ENCODE data around the gene TMEM91.
A peak's percentile ranks its signal among the peaks of the same experiment; 100 is the strongest.

The TMEM91 gene

DNA sequence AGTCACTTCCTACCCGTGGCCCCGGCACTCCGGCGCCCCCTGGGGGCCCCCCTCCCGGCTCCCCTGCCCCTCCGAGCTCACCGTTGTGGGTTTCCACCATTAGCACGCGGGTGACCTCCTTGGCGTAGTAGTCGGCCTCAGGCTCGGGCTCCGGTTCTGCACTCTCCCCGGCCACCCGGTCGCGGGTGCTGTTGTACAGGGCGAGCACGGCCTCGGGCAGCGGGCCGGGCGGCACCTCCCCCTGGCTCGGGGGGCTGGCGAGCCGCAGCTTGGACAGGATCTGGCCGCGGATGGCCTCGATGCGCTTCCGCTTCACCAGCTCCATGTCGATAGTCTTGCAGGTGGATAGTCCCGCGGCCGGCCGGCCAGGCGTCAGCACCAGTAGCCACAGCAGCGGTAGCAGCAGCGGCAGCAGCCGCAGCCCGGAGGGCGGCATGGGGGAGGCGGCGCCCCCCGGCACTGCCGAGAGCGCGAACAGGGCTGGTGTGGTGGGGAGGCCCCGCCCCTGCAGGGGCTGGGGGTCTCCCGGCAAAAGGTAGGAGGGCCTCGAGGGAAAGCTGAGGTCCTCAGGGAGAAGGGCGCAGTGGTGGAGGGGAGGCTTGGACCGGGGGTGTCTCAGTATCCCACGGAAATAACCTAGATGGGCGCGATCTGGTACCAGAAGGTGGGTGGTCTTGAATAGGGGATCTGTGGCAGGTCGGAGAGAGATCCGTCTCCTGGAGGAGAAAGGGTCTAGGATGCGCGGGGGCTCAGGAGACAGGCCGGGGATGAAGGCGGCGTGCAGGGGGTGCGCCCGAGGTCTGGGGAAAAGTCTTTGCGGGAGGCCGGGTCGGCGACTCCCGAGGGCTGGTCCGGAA is 23.5 kb upstream of the TMEM91 start:
- H3K4me3 ChIP-seq (ENCODE audit: control insufficient read depth, low read depth, low read length): peak overlapping the region; percentile 97
- TF ChIP-seq, protein P1, sequence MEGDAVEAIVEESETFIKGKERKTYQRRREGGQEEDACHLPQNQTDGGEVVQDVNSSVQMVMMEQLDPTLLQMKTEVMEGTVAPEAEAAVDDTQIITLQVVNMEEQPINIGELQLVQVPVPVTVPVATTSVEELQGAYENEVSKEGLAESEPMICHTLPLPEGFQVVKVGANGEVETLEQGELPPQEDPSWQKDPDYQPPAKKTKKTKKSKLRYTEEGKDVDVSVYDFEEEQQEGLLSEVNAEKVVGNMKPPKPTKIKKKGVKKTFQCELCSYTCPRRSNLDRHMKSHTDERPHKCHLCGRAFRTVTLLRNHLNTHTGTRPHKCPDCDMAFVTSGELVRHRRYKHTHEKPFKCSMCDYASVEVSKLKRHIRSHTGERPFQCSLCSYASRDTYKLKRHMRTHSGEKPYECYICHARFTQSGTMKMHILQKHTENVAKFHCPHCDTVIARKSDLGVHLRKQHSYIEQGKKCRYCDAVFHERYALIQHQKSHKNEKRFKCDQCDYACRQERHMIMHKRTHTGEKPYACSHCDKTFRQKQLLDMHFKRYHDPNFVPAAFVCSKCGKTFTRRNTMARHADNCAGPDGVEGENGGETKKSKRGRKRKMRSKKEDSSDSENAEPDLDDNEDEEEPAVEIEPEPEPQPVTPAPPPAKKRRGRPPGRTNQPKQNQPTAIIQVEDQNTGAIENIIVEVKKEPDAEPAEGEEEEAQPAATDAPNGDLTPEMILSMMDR (IDR thresholded peaks at IDR 0.05; ENCODE audit: control insufficient read depth, insufficient read depth, low read depth, low read length, missing control alignments): peak; percentile 66
- DNase-seq (ENCODE audit: low read depth): no peak

DNA sequence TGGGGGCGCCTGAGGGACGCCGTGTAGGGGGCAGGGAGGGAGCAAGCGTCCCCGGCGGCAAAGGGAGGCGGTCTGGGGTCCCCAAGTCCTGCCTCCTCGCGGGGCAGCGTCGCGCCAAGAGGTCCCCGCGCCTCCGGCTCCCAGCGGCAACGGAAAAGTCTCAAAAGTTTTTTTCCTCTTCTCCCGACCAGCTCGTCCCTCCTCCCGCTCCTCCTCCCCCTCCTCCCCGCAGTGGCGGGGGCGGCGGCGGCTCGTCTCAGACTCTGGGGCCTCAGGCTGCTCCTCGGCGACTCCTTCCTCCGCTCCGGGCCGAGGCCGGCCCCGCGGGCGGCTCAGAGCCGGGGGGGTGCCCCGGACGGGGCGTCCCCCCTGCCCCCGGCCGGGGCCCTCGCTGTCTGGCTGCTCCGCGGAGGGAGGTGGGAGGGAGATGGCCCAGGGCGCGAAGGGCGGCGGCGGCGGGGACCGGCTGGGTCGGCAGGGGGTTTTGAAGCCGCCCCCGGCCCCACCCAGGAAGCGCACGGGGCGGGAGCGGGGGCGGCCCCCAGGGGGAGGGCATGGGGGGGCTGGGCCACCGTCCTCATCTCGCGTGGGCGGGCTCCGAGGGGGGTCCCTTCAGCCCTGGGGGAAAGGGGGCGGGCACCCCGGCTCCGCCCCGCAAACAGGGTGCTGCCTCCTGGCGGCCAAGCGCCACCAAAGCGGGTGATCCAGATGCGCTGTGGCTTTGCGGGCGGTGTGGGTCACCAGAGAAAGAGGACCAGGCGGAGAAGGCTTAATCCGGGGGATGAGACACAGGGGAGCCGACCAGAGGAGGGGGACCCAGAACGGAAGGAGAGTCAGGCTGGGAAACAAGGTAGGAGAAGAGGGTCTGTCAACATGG is 22.6 kb upstream of the TMEM91 start, which contains the start of gene TGFB1:
TGFB1 (minus strand) TSS at position 457 of the 877 bp plus-strand sequence. CDS start 878 bp downstream, outside the sequence.
- TF ChIP-seq, protein P1 (IDR thresholded peaks at IDR 0.05; ENCODE audit: control insufficient read depth, insufficient read depth, low read depth, low read length, missing control alignments): peak; percentile 93
- H3K4me3 ChIP-seq (ENCODE audit: control insufficient read depth, low read depth, low read length): peak within 1 kb of the TSS; percentile 97

DNA sequence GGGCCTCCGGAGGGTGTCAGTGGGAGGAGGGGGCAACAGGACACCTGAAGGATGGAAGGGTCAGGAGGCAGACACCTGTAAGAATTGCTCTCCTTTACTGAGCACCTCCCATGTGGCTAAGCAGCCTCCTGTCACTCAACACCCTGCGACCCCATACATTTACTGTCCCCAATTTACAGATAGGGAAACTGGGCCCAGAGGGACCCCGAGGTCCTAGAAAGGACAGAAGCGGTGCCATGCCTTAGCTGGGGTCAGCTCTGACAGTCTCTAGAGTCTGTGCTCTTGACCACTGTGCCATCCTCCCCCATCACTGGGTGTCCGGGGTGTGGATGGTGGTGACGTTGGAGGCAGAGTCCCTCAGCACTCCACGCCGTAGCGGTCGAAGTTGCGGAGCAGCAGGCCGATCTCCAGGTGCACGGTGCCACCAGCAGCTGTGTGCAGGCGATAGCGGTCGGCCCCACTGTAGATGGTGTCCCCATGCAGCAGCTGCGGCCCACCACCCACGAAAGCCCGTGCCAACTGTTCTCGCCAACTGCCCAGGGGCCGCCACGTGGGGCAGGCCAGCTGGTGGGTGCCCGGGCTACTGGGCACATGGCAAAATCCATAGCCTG is 21.9 kb upstream of the TMEM91 start:
- TF ChIP-seq, protein P1 (IDR thresholded peaks at IDR 0.05; ENCODE audit: control insufficient read depth, insufficient read depth, low read depth, low read length, missing control alignments): no peak
- H3K4me3 ChIP-seq (ENCODE audit: control insufficient read depth, low read depth, low read length): peak overlapping the region; percentile 97
- no peak for DNase-seq (ENCODE audit: low read depth)

More for the DNA sequence above, 22.6 kb upstream of the TMEM91 start, which contains the start of gene TGFB1:
- peak; percentile 58 for DNase-seq (ENCODE audit: low read depth)

DNA sequence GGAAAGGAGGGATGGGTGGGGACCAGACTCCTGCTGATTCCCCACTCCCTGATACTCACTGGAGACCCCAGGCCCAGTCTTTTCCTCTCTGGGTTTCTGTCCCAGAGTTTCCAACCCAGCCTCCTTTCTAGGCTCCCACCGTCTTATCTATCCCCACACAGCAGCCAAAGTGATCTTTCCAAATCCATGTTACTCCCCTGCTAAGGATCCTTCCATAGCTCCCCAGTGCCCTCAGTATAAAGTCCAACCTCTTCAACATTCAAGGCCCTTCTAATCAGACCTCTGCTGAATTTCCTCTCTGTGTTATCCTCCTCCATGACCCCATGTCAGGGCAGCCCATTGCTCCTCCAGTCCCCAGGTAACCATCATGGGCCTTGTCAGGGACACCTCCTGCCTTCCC is 21.3 kb upstream of the TMEM91 start:
- DNase-seq (ENCODE audit: low read depth): no peak
- TF ChIP-seq, protein P1 (IDR thresholded peaks at IDR 0.05; ENCODE audit: control insufficient read depth, insufficient read depth, low read depth, low read length, missing control alignments): no peak
- H3K4me3 ChIP-seq (ENCODE audit: control insufficient read depth, low read depth, low read length): no peak overlapping the region

DNA sequence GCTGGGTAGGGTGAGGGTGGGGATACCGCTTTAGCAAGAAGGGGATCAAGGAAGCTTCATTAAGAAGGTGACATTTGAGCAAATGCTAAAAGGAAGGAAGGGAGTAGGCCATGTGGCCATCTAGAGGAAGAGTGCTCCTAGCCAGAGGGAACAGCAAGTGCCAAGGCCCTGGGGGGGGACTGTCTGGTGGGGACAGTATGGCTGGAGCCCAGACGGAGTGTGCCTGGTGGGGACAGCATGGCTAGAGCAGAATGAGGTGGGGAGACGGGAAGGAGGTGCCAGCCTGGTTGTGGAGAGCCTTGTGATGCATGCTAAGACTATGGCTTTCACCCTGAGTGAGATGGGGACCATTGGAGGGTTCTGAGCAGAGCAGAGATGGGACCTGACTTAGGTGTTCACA is 20.5 kb upstream of the TMEM91 start:
- no peak for DNase-seq (ENCODE audit: low read depth)
- TF ChIP-seq, protein P1 (IDR thresholded peaks at IDR 0.05; ENCODE audit: control insufficient read depth, insufficient read depth, low read depth, low read length, missing control alignments): no peak
- H3K4me3 ChIP-seq (ENCODE audit: control insufficient read depth, low read depth, low read length): no peak overlapping the region

Data from AG09309 (cell line).